Mammary epithelial cell (primary cell): ENCODE data around the gene TRPM1.

Source experiments
- CTCF ChIP-seq, 2 donors: IDR thresholded peaks in 1 of 2; conservative IDR thresholded peaks in 1 of 2; 2 replicates each; pipeline ENCODE4 v1.5.1; 2011 to 2012; ENCODE audit warnings: inconsistent platforms in 2 of 2, low read length in 2 of 2, mild to moderate bottlenecking in 2 of 2, control low read depth in 1 of 2, low read depth in 1 of 2; ENCODE audit not compliant: insufficient read depth in 1 of 2; ENCODE audit errors: extremely low read depth in 1 of 2
- EZH2 ChIP-seq: IDR thresholded peaks from 2 replicates; pipeline ENCODE4 v1.6.1; 2012; ENCODE audit warnings: low read length, inconsistent platforms, borderline replicate concordance

GRCh38 chr15:31014608-31014925 lies 87.0 kb downstream of the TRPM1 start:
- TF ChIP-seq CTCF (conservative IDR thresholded peaks at IDR 0.05 in 1 of 2, IDR thresholded peaks at IDR 0.05 in 1 of 2; ENCODE audit: extremely low read depth in 1 of 2, insufficient read depth in 1 of 2, low read depth in 1 of 2, low read length in 2 of 2) (no peak), EZH2 (no peak)
